ENCODE results near the gene TINCR.

- TF ChIP-seq JUND (IDR thresholded peaks at IDR 0.05) (no peak), CTCF (IDR thresholded peaks at IDR 0.05; ENCODE audit: low read depth, low read length, missing input control) (no peak), RAD21 (IDR thresholded peaks at IDR 0.05) (no peak), REST (IDR thresholded peaks at IDR 0.05) (no peak), GABPA (IDR thresholded peaks at IDR 0.05 in 1 of 2, conservative IDR thresholded peaks at IDR 0.05 in 1 of 2) (no peak), ZBTB33 (IDR thresholded peaks at IDR 0.05) (no peak), RXRA (IDR thresholded peaks at IDR 0.05) (no peak), MAX (IDR thresholded peaks at IDR 0.05) (no peak), SP1 (IDR thresholded peaks at IDR 0.05) (no peak), HNF4A (conservative IDR thresholded peaks at IDR 0.05) (no peak), TAF1 (conservative IDR thresholded peaks at IDR 0.05) (no peak), EGR1 (IDR thresholded peaks at IDR 0.05; ENCODE audit: low read depth in 2 of 2) (no peak), FOXA1 (IDR thresholded peaks at IDR 0.05) (no peak), HNF4G (IDR thresholded peaks at IDR 0.05) (no peak)
Observed at GRCh38 chr19:5557691-5558090, 10.1 kb downstream of the TINCR start.

Data from liver (tissue), 3 donors.